SK-N-SH treated with all-trans-retinoic acid at 6 μM for 48 hours (cell line): ENCODE data around the gene MYCBPAP.

ENCODE experiments used
- ATAC-seq: fragments of 200-7000 bp; cut with Tn5 transposase; 3 replicates; pipeline ENCODE4 v1.9.1; 2020; ENCODE audit warnings: mild to moderate bottlenecking, moderate library complexity
- ARNTL ChIP-seq: fragments of 450-650 bp; formaldehyde crosslinking; IDR thresholded peaks from 2 replicates; pipeline ENCODE4 v1.5.0; 2020; ENCODE audit warnings: low read depth, mild to moderate bottlenecking, moderate library complexity, borderline replicate concordance
- BACH2 ChIP-seq: fragments of 250-450 bp; sonication (Bioruptor Pico); IDR thresholded peaks from 2 replicates; pipeline ENCODE4 v1.9.0; 2021; ENCODE audit warnings: mild to moderate bottlenecking, borderline replicate concordance
- CREB5 ChIP-seq: fragments of 250-450 bp; sonication (Bioruptor Pico); IDR thresholded peaks from 2 replicates; pipeline ENCODE4 v1.5.1; 2020; ENCODE audit warnings: low read depth, mild to moderate bottlenecking, moderate library complexity
- CSDC2 ChIP-seq: fragments of 250-450 bp; sonication (Bioruptor Pico); IDR thresholded peaks from 2 replicates; pipeline ENCODE4 v1.5.0; 2020; ENCODE audit warnings: mild to moderate bottlenecking, moderate library complexity
- CSRNP3 ChIP-seq: fragments of 250-450 bp; sonication (Bioruptor Pico); IDR thresholded peaks from 2 replicates; pipeline ENCODE4 v1.5.1; 2021; ENCODE audit warnings: mild to moderate bottlenecking, moderate library complexity
- ESRRG ChIP-seq: fragments of 250-450 bp; sonication (Bioruptor Pico); IDR thresholded peaks from 2 replicates; pipeline ENCODE4 v1.6.1; 2021; ENCODE audit warnings: mild to moderate bottlenecking
- GLIS3 ChIP-seq: fragments of 250-450 bp; sonication (Bioruptor Pico); IDR thresholded peaks from 2 replicates; pipeline ENCODE4 v1.5.0; 2020; ENCODE audit warnings: mild to moderate bottlenecking, moderate library complexity
- ISL1 ChIP-seq: fragments of 250-450 bp; sonication (Bioruptor Pico); IDR thresholded peaks from 2 replicates; pipeline ENCODE4 v2.1.2; 2022; ENCODE audit warnings: mild to moderate bottlenecking, moderate library complexity
- OSR1 ChIP-seq: fragments of 250-450 bp; sonication (Bioruptor Pico); IDR thresholded peaks from 2 replicates; pipeline ENCODE4 v1.8.0; 2022; ENCODE audit warnings: moderate library complexity, mild to moderate bottlenecking, inconsistent platforms
- PATZ1 ChIP-seq: fragments of 250-450 bp; sonication (Bioruptor Pico); IDR thresholded peaks from 2 replicates; pipeline ENCODE4 v1.8.0; 2020; ENCODE audit warnings: mild to moderate bottlenecking, moderate library complexity, borderline replicate concordance
- PPARA ChIP-seq: fragments of 250-450 bp; sonication (Bioruptor Pico); IDR thresholded peaks from 2 replicates; pipeline ENCODE4 v1.5.0; 2020; ENCODE audit warnings: mild to moderate bottlenecking, borderline replicate concordance
- RARB ChIP-seq: fragments of 250-450 bp; sonication (Bioruptor Pico); IDR thresholded peaks from 2 replicates; pipeline ENCODE4 v1.8.0; 2021; ENCODE audit warnings: mild to moderate bottlenecking, moderate library complexity
- SNAI2 ChIP-seq: fragments of 250-450 bp; sonication (Bioruptor Pico); IDR thresholded peaks from 2 replicates; pipeline ENCODE4 v1.5.0; 2020; ENCODE audit warnings: mild to moderate bottlenecking, moderate library complexity
- TCF4 ChIP-seq: fragments of 250-450 bp; sonication (Bioruptor Pico); IDR thresholded peaks from 2 replicates; pipeline ENCODE4 v1.8.0; 2021; ENCODE audit warnings: mild to moderate bottlenecking, moderate library complexity, borderline replicate concordance
- TOX ChIP-seq: fragments of 250-450 bp; sonication (Bioruptor Pico); IDR thresholded peaks from 2 replicates; pipeline ENCODE4 v1.8.0; 2021; ENCODE audit warnings: mild to moderate bottlenecking, moderate library complexity, borderline replicate concordance
- TSHZ2 ChIP-seq: fragments of 250-450 bp; sonication (Bioruptor Pico); IDR thresholded peaks from 2 replicates; pipeline ENCODE4 v1.5.0; 2020; ENCODE audit warnings: mild to moderate bottlenecking, moderate library complexity
- ZC3H10 ChIP-seq: fragments of 250-450 bp; sonication (Bioruptor Pico); IDR thresholded peaks from 2 replicates; pipeline ENCODE4 v1.5.1; 2021; ENCODE audit warnings: mild to moderate bottlenecking, moderate library complexity
- ZFP3 ChIP-seq: fragments of 250-450 bp; sonication (Bioruptor Pico); IDR thresholded peaks from 2 replicates; pipeline ENCODE4 v1.5.0; 2020; ENCODE audit warnings: mild to moderate bottlenecking, moderate library complexity
- ZFP30 ChIP-seq: fragments of 450-650 bp; formaldehyde crosslinking; IDR thresholded peaks from 2 replicates; pipeline ENCODE4 v1.5.0; 2022; ENCODE audit warnings: mild to moderate bottlenecking, moderate library complexity
- ZNF565 ChIP-seq: fragments of 450-650 bp; formaldehyde crosslinking; conservative IDR thresholded peaks from 2 replicates; pipeline ENCODE4 v1.5.0; 2020; ENCODE audit warnings: low read depth, mild to moderate bottlenecking, moderate library complexity
- ZNF8 ChIP-seq: fragments of 450-650 bp; formaldehyde crosslinking; IDR thresholded peaks from 2 replicates; pipeline ENCODE4 v1.5.0; 2020; ENCODE audit warnings: mild to moderate bottlenecking, moderate library complexity

The MYCBPAP gene

GRCh38 chr17:50480854-50481490 lies 27.3 kb upstream of the MYCBPAP start:
- ATAC-seq: no peak
- no peak for TF ChIP-seq PPARA (CRISPR knock-in tag)
- no peak for TF ChIP-seq ZC3H10 (CRISPR knock-in tag)
- TF ChIP-seq ZFP30 (CRISPR knock-in tag): no peak
- no peak for TF ChIP-seq SNAI2 (CRISPR knock-in tag)
- no peak for TF ChIP-seq PATZ1 (CRISPR knock-in tag)
- TF ChIP-seq ARNTL: no peak
- TF ChIP-seq TOX (CRISPR knock-in tag): no peak
- no peak for TF ChIP-seq ZNF565
- no peak for TF ChIP-seq ZFP3 (CRISPR knock-in tag)
- no peak for TF ChIP-seq ISL1 (CRISPR knock-in tag)
- no peak for TF ChIP-seq RARB (CRISPR knock-in tag)
- no peak for TF ChIP-seq ESRRG
- TF ChIP-seq GLIS3: no peak
- no peak for TF ChIP-seq OSR1
- TF ChIP-seq CSRNP3 (CRISPR knock-in tag): no peak
- no peak for TF ChIP-seq ZNF8
- no peak for TF ChIP-seq CSDC2 (CRISPR knock-in tag)
- TF ChIP-seq TCF4: no peak
- no peak for TF ChIP-seq CREB5
- TF ChIP-seq TSHZ2: no peak

- TF ChIP-seq CREB5: no peak
- TF ChIP-seq ISL1 (CRISPR knock-in tag): no peak
- no peak for TF ChIP-seq ARNTL
- no peak for TF ChIP-seq CSRNP3 (CRISPR knock-in tag)
- TF ChIP-seq RARB (CRISPR knock-in tag): no peak
- TF ChIP-seq BACH2 (CRISPR knock-in tag): no peak
- TF ChIP-seq ZNF8: no peak
- no peak for TF ChIP-seq PPARA (CRISPR knock-in tag)
- TF ChIP-seq ZFP30 (CRISPR knock-in tag): no peak
- no peak for TF ChIP-seq ZC3H10 (CRISPR knock-in tag)
- TF ChIP-seq PATZ1 (CRISPR knock-in tag): no peak
- ATAC-seq: no peak
Observed at GRCh38 chr17:50481648-50482047, 26.6 kb upstream of the MYCBPAP start.
